ENCODE results near the gene ACADS. TPM values are rescaled to one million over a fixed set of nuclear protein-coding genes. Genes with fewer than 3 reads are reported as not detected.

Gene ACADS
- total RNA-seq, 1 experiment from 2014 or later = 3.4 TPM

- intact Hi-C loops (cut with micrococcal nuclease; ENCODE audit: unreplicated experiment) = loop anchor here (5.0 kb wide), 1 partner anchor 384 kb away; the partner anchor contains the start of gene PLA2G1B
- peaks cover 34% of the 10 kb centered on the region for H3K36me3 ChIP-seq (ENCODE audit: insufficient read depth, low read length, poor library complexity, severe bottlenecking)
- DNase-seq (ENCODE audit: low spot score) = no peak
- H3K9me3 ChIP-seq (ENCODE audit: low read depth, low read length, poor library complexity, severe bottlenecking) = no peaks in the 10 kb centered on the region
- TF ChIP-seq CTCF (conservative IDR thresholded peaks at IDR 0.05; ENCODE audit: low read depth, low read length) (no peak), EZH2 (IDR thresholded peaks at IDR 0.05; ENCODE audit: borderline replicate concordance, low read depth, low read length, poor library complexity, severe bottlenecking) (no peak)
- peaks cover 5% of the 10 kb centered on the region for H3K4me1 ChIP-seq (ENCODE audit: insufficient read depth, low read length, poor library complexity, severe bottlenecking)
- peak overlapping the region; percentile 90 for H3K27ac ChIP-seq (ENCODE audit: low read depth, low read length, poor library complexity, severe bottlenecking)
- ChIA-PET CTCF (interaction anchor here (0.7 kb wide), 1 partner anchor 9 kb away, joined by 3 read pairs; no protein-coding TSS in a partner anchor), POLR2A (ENCODE audit: low non-redundant PET) (no interaction called here)
- H3K4me3 ChIP-seq (ENCODE audit: low read depth, low read length, poor library complexity, severe bottlenecking) = peak overlapping the region; percentile 93
- H3K27me3 ChIP-seq (replicated peaks; ENCODE audit: insufficient read depth, low read depth, low read length, poor library complexity) = no peaks in the 10 kb centered on the region
- no TSS peak for BruUV-seq (replicated peaks)
Measured at GRCh38 chr12:120711411-120711810, 14.2 kb upstream of the ACADS start.

- BruUV-seq (replicated peaks) = no TSS peak
- Histone ChIP-seq H3K27me3 (replicated peaks; ENCODE audit: insufficient read depth, low read depth, low read length, poor library complexity) (no peaks in the 10 kb centered on the region), H3K9me3 (ENCODE audit: low read depth, low read length, poor library complexity, severe bottlenecking) (no peaks in the 10 kb centered on the region), H3K36me3 (ENCODE audit: insufficient read depth, low read length, poor library complexity, severe bottlenecking) (peaks cover 42% of the 10 kb centered on the region), H3K27ac (ENCODE audit: low read depth, low read length, poor library complexity, severe bottlenecking) (peak overlapping the region; percentile 29), H3K4me3 (ENCODE audit: low read depth, low read length, poor library complexity, severe bottlenecking) (no peak overlapping the region), H3K4me1 (ENCODE audit: insufficient read depth, low read length, poor library complexity, severe bottlenecking) (peaks cover 5% of the 10 kb centered on the region)
- no peak for TF ChIP-seq CTCF (conservative IDR thresholded peaks at IDR 0.05; ENCODE audit: low read depth, low read length)
- TF ChIP-seq EZH2 (IDR thresholded peaks at IDR 0.05; ENCODE audit: borderline replicate concordance, low read depth, low read length, poor library complexity, severe bottlenecking) = no peak
- DNase-seq (ENCODE audit: low spot score) = no peak
- POLR2A ChIA-PET (ENCODE audit: low non-redundant PET) = no interaction called here
- CTCF ChIA-PET = no interaction called here
- intact Hi-C loops (cut with micrococcal nuclease; ENCODE audit: unreplicated experiment) = loop anchor here (2.0 to 5.0 kb wide), 2 partner anchors 66 to 385 kb away; partner anchors contain the start of gene PLA2G1B
Measured at GRCh38 chr12:120712610-120713009, 13.0 kb upstream of the ACADS start.

- ChIA-PET CTCF (interaction anchor here (0.6 kb wide), 1 partner anchor 351 kb away, joined by 3 read pairs; no protein-coding TSS in a partner anchor), POLR2A (ENCODE audit: low non-redundant PET) (no interaction called here)
- TF ChIP-seq EZH2 (IDR thresholded peaks at IDR 0.05; ENCODE audit: borderline replicate concordance, low read depth, low read length, poor library complexity, severe bottlenecking) = no peak
- TF ChIP-seq CTCF (conservative IDR thresholded peaks at IDR 0.05; ENCODE audit: low read depth, low read length) = peak; percentile 89
- BruUV-seq (replicated peaks) = no TSS peak
- peaks cover 55% of the 10 kb centered on the region for H3K36me3 ChIP-seq (ENCODE audit: insufficient read depth, low read length, poor library complexity, severe bottlenecking)
- DNase-seq (ENCODE audit: low spot score) = peak; percentile 89
- H3K4me3 ChIP-seq (ENCODE audit: low read depth, low read length, poor library complexity, severe bottlenecking) = no peak overlapping the region
- H3K9me3 ChIP-seq (ENCODE audit: low read depth, low read length, poor library complexity, severe bottlenecking) = no peaks in the 10 kb centered on the region
- intact Hi-C loops (cut with micrococcal nuclease; ENCODE audit: unreplicated experiment) = loop anchor here (1.0 to 5.0 kb wide), 3 partner anchors 67 to 387 kb away; partner anchors contain the start of gene PLA2G1B
- H3K27me3 ChIP-seq (replicated peaks; ENCODE audit: insufficient read depth, low read depth, low read length, poor library complexity) = no peaks in the 10 kb centered on the region
- peaks cover 5% of the 10 kb centered on the region for H3K4me1 ChIP-seq (ENCODE audit: insufficient read depth, low read length, poor library complexity, severe bottlenecking)
- H3K27ac ChIP-seq (ENCODE audit: low read depth, low read length, poor library complexity, severe bottlenecking) = no peak overlapping the region
Measured at GRCh38 chr12:120713861-120714482, 11.7 kb upstream of the ACADS start.
